Heart left ventricle (tissue), 16 donors: ENCODE data around the gene PGGHG. TPM values are rescaled to one million over a fixed set of nuclear protein-coding genes. Genes with fewer than 3 reads are reported as not detected.
"Not testable (repeated sequence)": the region's sequence is repeated elsewhere in the genome, so short reads cannot be mapped to it uniquely, and the experiment has no call there.

Experiments used
- ATAC-seq, 4 donors: fragments of 200-7000 bp; cut with Tn5 transposase; one replicate each; pipeline ENCODE4 v1.9.1; 2020 to 2022; ENCODE audit warnings: moderate library complexity in 4 of 4, mild to moderate bottlenecking in 3 of 4, moderate number of reproducible peaks in 1 of 4
- DNase-seq, 5 donors: peaks; one replicate each; pipeline ENCODE4 v3.0.0-alpha.2; 2020
- H3K27ac ChIP-seq, 12 donors: fragments of 200-600 bp; sonication (generic) in 4 of 12; one replicate each; pipeline versions ENCODE4 v1.5.0 to v1.8.0; 2016 to 2022; ENCODE audit warnings: mild to moderate bottlenecking in 2 of 12
- H3K27me3 ChIP-seq, 9 donors: fragments of 200-600 bp; sonication (generic) in 2 of 9; one replicate each; pipeline versions ENCODE4 v1.5.1 to v1.8.0; 2016 to 2022; ENCODE audit warnings: mild to moderate bottlenecking in 3 of 9
- H3K36me3 ChIP-seq, 9 donors: fragments of 200-600 bp; sonication (generic) in 2 of 9; one replicate each; pipeline versions ENCODE4 v1.5.0 to v1.8.0; 2018 to 2022; ENCODE audit warnings: mild to moderate bottlenecking in 2 of 9
- H3K4me1 ChIP-seq, 12 donors: fragments of 200-600 bp; sonication (generic) in 4 of 12; one replicate each; pipeline versions ENCODE4 v1.5.0 to v1.8.0; 2016 to 2022; ENCODE audit warnings: mild to moderate bottlenecking in 3 of 12
- H3K4me3 ChIP-seq, 12 donors: fragments of 200-600 bp; sonication (generic) in 4 of 12; one replicate each; pipeline versions ENCODE4 v1.5.0 to v1.8.0; 2017 to 2022; ENCODE audit warnings: mild to moderate bottlenecking in 9 of 12, moderate library complexity in 4 of 12
- H3K9me3 ChIP-seq, 12 donors: fragments of 200-600 bp; sonication (generic) in 4 of 12; one replicate each; pipeline versions ENCODE4 v1.5.0 to v1.8.0; 2016 to 2022; ENCODE audit warnings: mild to moderate bottlenecking in 1 of 12
- POLR2A ChIP-seq, 2 donors: fragments of 450-650 bp; IDR thresholded peaks; one replicate each; pipeline ENCODE4 v1.6.1; 2017; ENCODE audit warnings: antibody characterized with exemption in 2 of 2, mild to moderate bottlenecking in 2 of 2, moderate library complexity in 2 of 2
- WGBS, 4 donors: extraction: QIAGEN DNeasy Blood & Tissue Kit in 2 of 4; methylation state at CpG; one replicate each; pipeline versions ENCODE4 v1.1.5 to v1.1.7; 2013 to 2018; 5-methylcytosine and 5-hydroxymethylcytosine counted together
- intact Hi-C, 10 donors: fragments of 100-400 bp; cut with DNase I; formaldehyde crosslinking; loops; one replicate each; pipeline versions ENCODE4 v1.11.1 to v1.14.2; 2022
- polyA plus RNA-seq, 2 donors: library from polyadenylated mRNA; stranded (reverse); fragments of 200-250 nt; gene quantifications; one replicate each; pipeline ENCODE4 v1.2.3, GENCODE V29; 2013
- total RNA-seq, 9 donors: library from RNA; depleted of rRNA in 2 of 9; stranded (reverse); fragments of >200 nt in 2 of 9; fragmentation: NEBNext Ultra II Directional in 3 of 9; extraction: Animal tissue kit (Norgen Biotek cat#: 25700) in 3 of 9; gene quantifications; one replicate each; pipeline versions ENCODE4 v1.1.0 to v1.2.4, GENCODE V29; 2016 to 2023
- TF ChIP-seq, protein P1 (sequence below), 12 donors: fragments of 200-600 bp; sonication (generic) in 4 of 12; IDR thresholded peaks; one replicate each; pipeline versions ENCODE4 v1.5.0 to v1.8.0; 2018 to 2022; ENCODE audit warnings: antibody characterized with exemption in 12 of 12, mild to moderate bottlenecking in 5 of 12
- donor health status: ischemic (EF 13 %, LVEDD 7.1; RV severe dilation, severe dysfunction).
- donor health status: healthy with polysubstance abuse.
- donor health status: DM: no; HTN: yes; CAD: no.
- donor health status: DM: no; HTN: no; CAD: no.
- donor health status: ischemic (EF 25% LVEDD 6.9; RV normal size, moderate dysfunction).
- donor health status: ischemic (EF 25% LVEDD 5.7; RV mildly dilated, moderate dysfunction).
- donor health status: healthy.
- donor health status: DM: yes; HTN: yes; CAD: no.
- donor health status: ischemic (EF 35%, LVEDD 5.7; RV mildly dilated, moderate dysfunction).
- donor health status: nonischemic (EF 11% LVEDD 7.7; RV severe dilation, severe dysfunction).
- donor health status: DM: yes; HTN: yes; CAD: no.
- donor health status: PGD.
- donor health status: ischemic (EF 29% LVEDD 5.4; RV normal size, mild dysfunction).
- donor health status: nonischemic (EF 23%, LVEDD 6.1; RV moderate dilation, normal function).

The PGGHG gene
- total and polyA plus RNA-seq, 11 donors: 4.5 to 15.7 (median 6.4) TPM

DNA sequence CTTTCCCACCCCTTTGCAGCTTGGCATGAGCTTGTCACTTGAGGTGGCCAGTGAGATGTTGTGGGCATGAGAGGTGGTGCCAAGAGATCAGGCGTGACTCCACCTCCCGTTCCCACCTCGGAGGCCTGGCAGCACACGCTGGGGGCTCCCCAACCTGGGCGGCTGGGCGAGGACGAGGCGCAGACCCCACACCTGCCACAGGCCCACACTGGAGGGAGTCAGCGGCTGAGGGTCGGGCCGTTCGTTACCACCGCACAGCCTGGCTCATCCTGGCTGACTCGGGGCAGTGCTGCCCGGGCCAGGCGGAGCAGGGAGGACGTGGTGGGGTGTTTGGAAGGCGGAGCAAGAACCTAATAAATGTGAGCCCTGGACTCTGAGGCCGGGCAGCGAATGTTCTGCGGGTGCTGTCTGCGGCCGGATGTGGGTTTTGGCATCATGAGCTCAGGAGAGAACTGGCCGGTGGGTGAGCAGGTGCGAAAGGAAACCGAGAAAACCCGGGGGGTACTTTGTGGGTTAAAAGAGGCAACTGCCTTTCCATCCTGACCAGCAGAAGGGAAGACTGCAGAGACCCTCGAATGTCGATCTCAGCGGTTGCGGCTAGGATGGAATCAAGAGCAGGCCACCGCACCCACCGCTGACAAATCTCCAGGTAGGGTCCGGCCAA, 41.9 kb downstream of the PGGHG start:
- intact Hi-C loops: no loop called here
- Histone ChIP-seq H3K36me3 (no peaks in the 10 kb centered on the region), H3K9me3 (no peaks in the 10 kb centered on the region), H3K27me3 (no peaks in the 10 kb centered on the region), H3K4me1 (peaks cover 3 to 67% (median 28%) of the 10 kb centered on the region in 12 donors), H3K4me3 (no peak overlapping the region), H3K27ac (no peak overlapping the region)
- 84 to 90% (median 89%) methylated on average over 34 of the region's 34 CpGs for WGBS, 4 donors
- ATAC-seq (no peak), DNase-seq (peak in 1 of 5 donors; percentile 56)
- TF ChIP-seq, protein P1, sequence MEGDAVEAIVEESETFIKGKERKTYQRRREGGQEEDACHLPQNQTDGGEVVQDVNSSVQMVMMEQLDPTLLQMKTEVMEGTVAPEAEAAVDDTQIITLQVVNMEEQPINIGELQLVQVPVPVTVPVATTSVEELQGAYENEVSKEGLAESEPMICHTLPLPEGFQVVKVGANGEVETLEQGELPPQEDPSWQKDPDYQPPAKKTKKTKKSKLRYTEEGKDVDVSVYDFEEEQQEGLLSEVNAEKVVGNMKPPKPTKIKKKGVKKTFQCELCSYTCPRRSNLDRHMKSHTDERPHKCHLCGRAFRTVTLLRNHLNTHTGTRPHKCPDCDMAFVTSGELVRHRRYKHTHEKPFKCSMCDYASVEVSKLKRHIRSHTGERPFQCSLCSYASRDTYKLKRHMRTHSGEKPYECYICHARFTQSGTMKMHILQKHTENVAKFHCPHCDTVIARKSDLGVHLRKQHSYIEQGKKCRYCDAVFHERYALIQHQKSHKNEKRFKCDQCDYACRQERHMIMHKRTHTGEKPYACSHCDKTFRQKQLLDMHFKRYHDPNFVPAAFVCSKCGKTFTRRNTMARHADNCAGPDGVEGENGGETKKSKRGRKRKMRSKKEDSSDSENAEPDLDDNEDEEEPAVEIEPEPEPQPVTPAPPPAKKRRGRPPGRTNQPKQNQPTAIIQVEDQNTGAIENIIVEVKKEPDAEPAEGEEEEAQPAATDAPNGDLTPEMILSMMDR (IDR thresholded peaks at IDR 0.05): no peak
- no peak for TF ChIP-seq POLR2A (IDR thresholded peaks at IDR 0.05)

DNA sequence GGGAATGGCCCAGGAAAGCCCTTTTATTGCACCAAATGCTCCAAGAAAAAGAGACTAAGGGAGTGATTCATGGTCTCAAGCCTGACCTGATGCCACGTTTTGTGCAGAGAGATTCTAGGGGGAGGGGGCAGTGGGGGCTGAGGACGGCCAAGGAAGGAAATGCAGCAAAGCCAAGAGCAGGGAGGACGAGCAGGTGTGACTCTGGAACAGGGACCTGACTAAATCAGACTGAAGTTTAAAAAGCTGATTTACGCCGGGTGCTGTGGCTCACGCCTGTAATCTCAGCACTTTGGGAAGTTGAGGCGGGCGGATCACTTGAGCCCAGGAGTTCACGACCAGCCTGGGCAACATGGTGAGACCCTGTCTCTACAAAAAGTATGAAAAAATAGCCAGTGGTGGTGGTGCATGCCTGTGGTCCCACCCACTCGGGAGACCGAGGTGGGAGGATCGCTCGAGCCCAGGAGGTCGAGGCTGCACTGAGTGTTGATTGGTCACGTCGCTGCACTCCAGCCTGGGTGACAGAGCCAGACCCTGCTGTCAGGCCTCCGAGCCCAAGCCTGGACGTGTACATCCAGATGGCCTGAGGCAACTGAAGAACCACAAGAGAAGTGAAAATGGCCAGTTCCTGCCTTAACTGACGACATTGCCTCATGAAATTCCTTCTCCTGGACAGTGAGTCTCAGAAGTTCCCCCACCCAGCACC, 42.6 kb downstream of the PGGHG start:
- no peaks in the 10 kb centered on the region for H3K27me3 ChIP-seq
- ATAC-seq (no peak), DNase-seq (peak in 1 of 5 donors; percentile 9)
- WGBS, 4 donors: 81 to 91% (median 87%) methylated on average over 19 of the region's 19 CpGs
- H3K4me3 ChIP-seq: no peak overlapping the region
- peaks cover 6 to 67% (median 28%) of the 10 kb centered on the region in 12 donors for H3K4me1 ChIP-seq
- no peak overlapping the region for H3K27ac ChIP-seq
- H3K36me3 ChIP-seq: no peaks in the 10 kb centered on the region
- TF ChIP-seq, protein P1 (IDR thresholded peaks at IDR 0.05): no peak
- TF ChIP-seq POLR2A (IDR thresholded peaks at IDR 0.05): no peak
- H3K9me3 ChIP-seq: no peaks in the 10 kb centered on the region
- intact Hi-C loops: no loop called here

DNA sequence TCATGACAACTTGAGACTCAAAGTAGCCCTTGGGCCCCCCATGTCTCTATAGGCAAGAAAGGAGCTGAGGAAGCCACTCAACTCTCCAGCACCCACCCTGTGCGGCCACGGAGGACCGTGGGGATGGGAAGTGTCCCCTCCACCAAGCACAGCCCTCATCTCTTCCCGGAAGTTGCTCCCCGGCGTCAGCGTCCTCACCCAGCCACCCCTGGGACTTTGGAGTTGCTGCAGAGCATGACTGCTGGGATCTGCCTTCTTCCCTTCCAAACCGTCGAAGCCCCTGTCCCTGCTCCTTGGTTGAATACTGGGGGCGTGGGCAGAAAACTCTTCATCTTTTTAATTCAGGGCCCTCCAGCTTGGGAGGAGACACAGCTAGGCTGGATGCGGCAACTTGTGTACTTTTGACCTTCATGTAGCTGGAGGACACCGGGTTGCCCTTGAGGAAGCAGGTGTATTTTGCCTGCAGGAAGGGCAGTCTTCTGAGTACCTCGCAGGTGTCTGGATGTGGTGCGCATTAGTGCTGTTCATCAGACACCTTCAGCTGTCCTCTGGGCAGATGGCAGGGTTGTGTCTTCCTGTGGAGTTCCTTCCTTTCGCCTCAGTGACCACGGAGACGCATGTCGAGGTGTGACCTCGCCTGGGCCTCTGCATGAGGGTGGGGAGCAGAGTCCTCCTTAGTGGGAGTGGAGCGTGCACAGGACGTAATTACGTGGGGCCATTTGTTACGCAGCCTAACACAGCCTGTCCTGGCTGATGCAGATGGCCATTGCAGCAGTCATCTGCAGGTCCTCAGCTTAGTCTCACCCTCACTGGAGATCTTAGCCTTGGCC, 43.9 kb downstream of the PGGHG start:
- H3K9me3 ChIP-seq: no peaks in the 10 kb centered on the region
- DNase-seq: no peak
- H3K4me3 ChIP-seq: no peak overlapping the region
- no peaks in the 10 kb centered on the region for H3K27me3 ChIP-seq
- peaks cover 2 to 61% (median 21%) of the 10 kb centered on the region in 12 donors for H3K4me1 ChIP-seq
- no peaks in the 10 kb centered on the region for H3K36me3 ChIP-seq
- TF ChIP-seq, protein P1 (IDR thresholded peaks at IDR 0.05): no peak
- no peak for TF ChIP-seq POLR2A (IDR thresholded peaks at IDR 0.05)
- intact Hi-C loops: no loop called here
- no peak for ATAC-seq
- no peak overlapping the region for H3K27ac ChIP-seq
- 86 to 88% (median 88%) methylated on average over 23 of the region's 23 CpGs for WGBS, 4 donors

DNA sequence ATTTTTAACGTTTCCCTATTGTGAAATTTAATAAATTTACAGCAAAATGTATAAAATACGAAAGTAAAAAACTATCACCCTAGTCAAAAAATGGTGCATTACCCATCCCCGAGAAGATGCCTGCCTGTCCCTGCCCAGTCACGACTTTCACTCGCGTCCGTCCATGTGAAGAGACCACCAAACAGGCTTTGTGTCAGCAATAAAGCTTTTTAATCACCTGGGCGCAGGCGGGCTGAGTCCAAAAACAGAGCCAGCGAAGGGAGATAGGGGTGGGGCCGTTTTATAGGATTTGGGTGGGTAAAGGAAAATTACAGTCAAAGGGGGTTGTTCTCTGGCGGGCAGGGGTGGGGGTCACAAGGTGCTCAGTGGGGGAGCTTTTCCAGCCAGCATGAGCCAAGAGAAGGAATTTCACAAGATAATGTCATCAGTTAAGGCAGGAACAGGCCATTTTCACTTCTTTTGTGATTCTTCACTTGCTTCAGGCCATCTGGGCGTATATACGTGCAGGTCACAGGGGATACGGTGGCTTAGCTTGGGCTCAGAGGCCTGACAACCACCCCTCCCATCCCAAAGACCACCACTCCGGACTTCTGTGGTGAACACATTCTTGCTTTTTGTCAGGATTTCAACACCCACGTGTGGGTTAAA, 44.8 kb downstream of the PGGHG start:
- Histone ChIP-seq H3K27ac (peak overlapping the region in 6 of 12 donors; percentile 18 to 82 (median 66)), H3K4me1 (peaks cover 0 to 56% (median 19%) of the 10 kb centered on the region in 12 donors)
- H3K4me3 ChIP-seq, H3K36me3 ChIP-seq, ATAC-seq, intact Hi-C loops, H3K9me3 ChIP-seq, DNase-seq, H3K27me3 ChIP-seq: not testable (repeated sequence)
- WGBS, 4 donors: 87 to 91% (median 89%) methylated on average over 17 of the region's 17 CpGs
